ENCODE data around the gene PIF1.
"Not testable (repeated sequence)": the region's sequence is repeated elsewhere in the genome, so short reads cannot be mapped to it uniquely, and the experiment has no call there.

Gene PIF1

DNA sequence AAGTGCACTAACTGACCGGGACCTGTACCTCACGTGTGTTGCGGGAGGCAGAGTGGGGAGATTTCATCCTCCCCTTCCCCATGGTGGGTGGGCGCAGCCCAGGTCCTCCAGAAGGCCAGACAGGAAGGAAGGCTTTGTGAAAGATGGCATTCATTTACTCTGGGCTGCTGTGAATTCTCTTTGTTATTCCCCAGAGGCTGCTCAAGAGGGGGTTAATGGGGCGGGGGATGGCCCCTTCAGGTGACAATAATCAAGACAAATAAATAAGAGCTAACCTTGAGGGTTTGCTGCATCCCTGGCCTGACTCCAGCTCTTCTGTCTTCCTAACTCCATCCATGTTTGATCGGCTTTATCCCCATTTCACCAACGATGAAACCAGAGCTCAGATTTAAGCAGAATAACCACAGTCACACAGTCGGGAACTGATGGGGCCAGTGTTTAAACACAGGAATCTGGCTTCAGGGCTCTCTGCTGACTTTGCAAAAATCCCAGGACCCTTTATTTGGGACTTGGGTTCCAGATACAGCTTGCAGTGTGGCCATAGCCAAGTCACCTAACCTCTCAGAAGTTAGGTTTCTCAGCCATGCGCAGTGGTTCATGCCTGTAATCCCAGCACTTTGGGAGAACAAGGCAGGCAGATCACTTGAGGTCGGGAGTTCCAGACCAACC, 16.5 kb downstream of the PIF1 start:
- no peak for DNase-seq

DNA sequence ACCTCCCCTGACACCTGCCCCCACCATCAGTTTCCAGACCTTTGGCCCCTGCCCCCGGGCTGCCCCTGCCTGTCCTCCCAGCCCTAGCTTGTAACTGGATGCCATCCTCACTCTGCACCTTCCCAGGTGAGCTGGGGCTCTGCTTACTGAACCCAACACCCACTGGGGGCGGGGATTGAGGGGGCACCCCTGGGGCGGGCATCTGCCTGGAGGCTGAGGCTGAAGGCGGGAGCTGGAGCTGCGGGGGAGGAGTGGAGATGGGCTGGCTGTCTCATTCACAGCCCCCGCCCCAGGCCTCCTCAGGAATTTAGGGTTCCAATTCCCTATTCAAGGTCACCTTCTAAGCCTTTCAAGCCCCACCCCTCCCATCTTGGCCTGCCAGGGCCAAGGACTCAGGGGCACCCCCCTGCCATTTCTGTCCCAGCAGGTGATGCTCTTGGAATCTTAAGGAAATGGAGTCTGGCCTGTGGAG, 17.7 kb downstream of the PIF1 start:
- DNase-seq, result no peak

DNA sequence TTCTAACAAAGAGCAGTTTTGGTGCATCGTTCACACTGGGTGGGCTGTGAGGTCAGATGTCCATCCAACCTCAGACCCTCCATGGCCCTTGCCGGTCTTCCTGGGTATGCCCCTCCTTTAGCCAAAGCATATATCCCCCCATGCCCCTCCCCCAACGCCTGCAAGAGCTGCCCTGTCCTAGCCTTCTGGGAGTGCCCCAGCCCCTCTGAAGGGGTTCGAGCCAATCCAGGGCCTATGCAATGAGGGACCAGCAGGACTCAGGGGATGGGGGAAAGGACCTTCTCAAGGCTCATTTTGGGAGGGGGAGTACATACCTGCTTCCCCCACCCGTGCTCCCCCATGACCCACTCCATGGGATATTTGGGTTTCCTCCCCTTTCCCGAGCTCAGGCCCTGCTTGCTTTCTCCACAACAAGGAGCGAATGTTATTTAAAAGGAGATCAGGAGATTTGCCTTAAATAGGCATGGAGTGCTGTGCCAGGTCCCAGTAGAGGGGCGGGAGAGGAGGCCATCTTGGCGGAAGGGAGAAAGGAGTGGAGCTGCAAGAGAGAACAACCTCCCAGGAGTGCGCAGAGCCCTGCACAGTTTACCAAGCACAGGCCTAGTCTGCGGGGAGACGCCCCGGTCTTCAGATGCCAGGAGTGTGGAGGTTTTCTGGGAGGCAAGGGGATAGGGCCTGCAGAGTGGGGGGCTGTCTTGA, 18.2 kb downstream of the PIF1 start:
- DNase-seq, result no peak

DNA sequence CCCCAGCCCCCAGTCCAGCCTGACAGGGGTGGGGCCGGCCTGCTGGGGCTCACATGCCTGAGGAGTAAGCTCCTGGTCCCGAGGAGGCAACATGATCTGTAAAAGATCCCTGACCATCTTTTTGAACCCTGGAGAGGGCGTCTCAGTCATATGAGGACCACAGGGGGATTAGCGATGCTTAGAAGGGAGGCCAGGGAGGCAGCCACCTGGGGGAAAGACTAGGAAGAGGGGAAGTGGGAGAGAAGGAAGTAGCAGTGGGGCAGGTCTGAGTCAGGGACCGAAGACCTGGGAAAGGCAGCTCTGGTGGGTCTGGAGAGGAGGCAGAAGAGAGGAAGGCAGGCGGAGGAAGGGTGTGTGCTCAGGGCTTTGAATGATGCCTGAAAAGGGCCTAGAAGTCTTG, 18.9 kb downstream of the PIF1 start:
- no peak for DNase-seq

DNA sequence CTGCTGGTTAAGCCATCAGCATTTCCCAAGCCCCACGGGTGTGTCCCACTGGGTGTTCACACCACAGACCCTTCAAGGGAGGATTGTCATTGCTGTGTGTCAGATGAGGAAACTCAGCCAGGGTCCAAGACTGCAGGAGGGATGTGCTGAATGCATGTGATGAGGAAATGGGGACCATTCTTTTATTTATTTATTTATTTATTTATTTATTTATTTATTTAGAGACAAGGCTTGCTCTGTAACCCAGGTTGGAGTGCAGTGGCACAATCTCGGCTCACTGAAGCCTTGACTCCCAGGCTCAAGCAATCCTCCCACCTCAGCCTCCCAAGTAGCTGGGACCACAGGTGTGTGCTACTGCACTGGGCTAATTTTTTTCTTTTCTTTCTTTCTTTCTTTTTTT, 20.8 kb downstream of the PIF1 start:
- DNase-seq, result no peak

DNA sequence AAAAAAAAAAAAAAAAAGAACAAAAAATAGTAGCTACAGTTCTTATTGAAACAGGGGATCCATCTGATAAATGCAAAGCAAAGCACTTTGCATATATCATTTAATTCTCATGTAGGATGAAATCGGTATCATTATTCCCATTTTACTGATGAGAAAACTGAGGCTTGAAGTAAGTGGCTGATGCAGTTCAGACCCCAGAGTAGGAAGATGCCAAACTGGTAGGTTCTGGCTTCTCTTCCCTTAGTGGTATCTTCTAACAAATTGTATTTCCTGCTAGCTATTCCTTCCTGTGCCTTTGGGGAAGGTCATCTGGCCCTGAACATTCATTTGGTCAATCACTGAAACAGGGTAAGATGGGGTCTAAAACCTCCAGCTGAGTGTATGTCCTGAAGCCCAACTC, 21.9 kb downstream of the PIF1 start:
- no peak for DNase-seq

DNA sequence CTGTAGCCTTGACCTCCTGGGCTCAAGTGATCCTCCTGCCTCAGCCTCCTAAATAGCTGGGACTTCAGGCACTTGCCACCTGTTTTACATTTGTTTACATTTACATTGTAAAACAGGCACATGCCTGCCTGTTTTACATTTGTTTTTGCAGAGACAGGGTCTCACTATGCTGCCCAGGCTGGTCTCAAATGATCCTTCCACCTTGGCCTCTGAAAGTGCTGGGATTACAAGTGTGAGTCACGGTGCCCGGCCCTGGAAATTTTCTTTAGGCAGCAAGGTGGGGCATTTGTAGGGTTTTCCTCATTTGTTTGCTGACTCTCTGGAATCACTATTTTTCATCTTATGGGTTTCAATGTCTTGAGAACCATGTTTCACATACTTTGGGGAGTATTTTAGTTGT, 25.0 kb downstream of the PIF1 start:
- DNase-seq, result no peak

DNA sequence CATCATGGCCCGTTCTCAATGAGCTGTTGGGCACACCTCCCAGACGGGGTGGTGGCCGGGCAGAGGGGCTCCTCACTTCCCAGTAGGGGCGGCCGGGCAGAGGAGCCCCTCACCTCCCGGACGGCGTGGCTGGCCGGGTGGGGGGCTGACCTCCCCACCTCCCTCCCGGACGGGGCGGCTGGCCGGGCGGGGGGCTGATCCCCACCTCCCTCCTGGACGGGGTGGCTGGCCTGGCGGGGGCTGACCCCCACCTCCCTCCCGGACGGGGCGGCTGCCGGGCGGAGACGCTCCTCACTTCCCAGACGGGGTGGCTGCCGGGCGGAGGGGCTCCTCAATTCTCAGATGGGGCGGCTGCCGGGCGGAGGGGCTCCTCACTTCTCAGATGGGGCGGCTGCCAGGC, 26.5 kb downstream of the PIF1 start:
- DNase-seq, result not testable (repeated sequence)

DNA sequence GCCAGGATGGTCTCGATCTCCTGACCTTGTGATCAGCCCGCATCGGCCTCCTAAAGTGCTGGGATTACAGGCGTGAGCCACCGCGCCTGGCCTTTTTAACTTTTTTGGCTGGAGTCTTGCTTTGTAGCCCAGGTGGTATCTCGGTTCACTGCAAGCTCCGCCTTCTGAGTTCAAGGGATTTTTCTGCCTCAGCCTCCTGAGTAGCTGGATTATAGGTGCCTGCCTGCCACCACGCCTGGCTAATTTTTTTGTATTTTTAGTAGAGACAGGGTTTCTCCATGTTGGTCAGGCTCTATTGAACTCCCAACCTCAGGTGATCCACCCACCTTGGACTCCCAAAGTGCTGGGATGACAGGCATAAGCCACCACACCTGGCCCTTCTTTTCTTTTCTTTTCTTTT, 29.5 kb downstream of the PIF1 start:
- DNase-seq, result not testable (repeated sequence)

DNA sequence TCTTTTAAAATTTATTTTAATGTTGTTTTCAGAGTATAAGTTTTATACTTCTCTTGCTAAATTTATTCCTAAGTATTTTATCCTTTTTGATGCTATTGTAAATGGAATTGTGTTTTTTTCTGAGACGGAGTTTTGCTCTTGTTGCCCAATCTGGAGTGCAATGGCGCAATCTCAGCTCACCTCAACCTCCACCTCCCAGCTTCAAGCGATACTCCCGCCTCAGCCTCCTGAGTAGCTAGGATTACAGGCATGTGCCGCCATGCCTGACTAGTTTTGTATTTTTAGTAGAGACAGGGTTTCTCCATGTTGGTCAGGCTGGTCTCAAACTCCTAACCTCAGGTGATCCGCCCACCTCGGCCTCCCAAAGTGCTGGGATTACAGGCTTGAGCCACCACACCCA, 30.1 kb downstream of the PIF1 start:
- DNase-seq, result not testable (repeated sequence)

DNA sequence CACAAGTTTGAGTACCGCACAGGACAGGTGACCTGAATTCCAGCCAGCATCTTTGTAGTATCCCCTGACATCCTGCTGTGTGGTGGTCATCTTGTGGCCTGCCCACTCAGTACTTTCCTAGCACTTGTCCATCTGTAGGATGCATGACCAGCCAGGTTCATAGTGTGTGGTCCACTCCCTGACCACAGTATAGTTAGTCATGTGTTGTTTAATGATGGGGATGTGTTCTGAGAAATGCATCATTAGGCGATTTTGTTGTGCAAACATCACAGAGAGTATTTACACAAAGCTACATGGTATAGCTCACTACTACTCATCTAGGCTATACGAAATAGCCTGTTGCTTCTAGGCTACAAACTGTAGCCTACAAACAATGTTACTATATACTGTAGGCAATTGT, 33.2 kb downstream of the PIF1 start:
- no peak for DNase-seq

DNA sequence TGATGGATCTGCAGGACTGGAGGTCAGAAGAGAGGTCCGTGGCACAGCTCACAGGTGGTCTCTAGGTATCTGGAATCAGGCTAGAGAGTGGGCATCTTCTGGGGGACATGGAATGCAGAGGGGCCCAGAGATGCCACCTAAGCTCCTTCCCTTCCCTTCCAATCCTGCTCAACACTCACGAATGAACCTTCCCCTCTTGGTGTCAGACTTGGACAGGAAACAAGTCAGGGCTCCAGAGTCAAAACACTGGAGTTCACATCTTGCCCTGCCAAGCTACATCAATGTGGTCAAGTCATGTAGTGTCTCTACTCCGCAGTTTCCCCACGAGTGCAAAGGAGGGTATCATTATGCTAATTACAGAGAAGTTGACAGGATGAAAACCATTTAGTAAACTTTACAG, 34.0 kb downstream of the PIF1 start:
- DNase-seq, result no peak

DNA sequence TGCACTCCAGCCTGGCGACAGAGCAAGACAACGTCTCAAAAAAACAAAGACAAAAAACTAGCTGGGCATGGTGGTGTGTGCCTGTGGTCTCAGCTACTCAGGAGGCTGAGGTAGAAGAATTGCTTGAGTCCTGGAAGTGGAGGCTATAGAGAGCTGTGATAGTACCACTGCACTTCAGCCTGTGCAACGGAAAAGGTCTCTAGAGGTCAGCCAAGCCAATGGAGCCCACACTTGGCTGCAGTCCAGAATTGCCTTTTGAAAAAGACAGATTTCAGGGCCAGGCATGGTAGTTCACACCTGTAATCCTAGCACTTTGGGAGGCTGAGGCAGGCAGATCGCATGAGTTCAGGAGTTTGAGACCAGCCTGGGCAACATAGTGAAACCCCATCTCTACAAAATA, 41.7 kb downstream of the PIF1 start:
- no peak for DNase-seq

DNA sequence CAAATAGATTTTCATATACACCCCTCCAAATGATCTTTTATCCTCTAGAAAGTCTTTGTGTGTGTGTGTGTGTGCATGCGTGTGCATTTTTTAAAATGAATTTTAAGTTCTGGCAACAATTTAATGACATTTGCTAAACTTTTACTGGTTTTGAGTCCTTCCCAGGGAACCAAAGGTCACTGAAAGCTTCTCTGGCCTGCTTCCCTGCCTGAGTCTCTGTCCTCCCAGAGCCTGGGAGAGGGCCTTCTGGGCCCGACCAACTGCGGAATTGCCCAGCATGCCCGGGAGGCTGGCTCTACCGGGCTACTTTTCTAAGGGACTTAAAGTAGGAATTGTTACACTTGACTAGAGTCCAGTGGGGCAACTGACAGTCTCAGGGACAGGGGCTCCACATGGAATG, 42.7 kb downstream of the PIF1 start:
- no peak for DNase-seq

DNA sequence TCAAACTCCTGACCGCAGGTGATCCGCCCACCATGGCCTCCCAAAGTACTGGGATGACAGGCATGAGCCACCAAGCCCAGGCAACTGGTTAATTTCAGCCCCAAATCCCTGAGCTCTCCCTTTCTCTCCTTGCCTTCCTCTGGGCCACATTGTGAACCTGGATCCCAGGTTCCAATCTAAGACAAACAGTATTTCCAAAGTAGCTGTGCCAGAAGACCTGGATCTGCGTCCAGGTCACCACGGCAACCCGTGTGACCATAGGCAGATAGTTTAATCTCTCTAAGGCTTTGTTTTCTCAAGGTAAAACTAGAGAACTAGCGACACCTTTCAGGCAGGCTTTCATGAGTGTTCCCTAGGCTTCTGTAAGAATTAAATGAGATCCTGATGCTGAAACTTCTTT, 44.1 kb downstream of the PIF1 start:
- DNase-seq, result no peak

DNA sequence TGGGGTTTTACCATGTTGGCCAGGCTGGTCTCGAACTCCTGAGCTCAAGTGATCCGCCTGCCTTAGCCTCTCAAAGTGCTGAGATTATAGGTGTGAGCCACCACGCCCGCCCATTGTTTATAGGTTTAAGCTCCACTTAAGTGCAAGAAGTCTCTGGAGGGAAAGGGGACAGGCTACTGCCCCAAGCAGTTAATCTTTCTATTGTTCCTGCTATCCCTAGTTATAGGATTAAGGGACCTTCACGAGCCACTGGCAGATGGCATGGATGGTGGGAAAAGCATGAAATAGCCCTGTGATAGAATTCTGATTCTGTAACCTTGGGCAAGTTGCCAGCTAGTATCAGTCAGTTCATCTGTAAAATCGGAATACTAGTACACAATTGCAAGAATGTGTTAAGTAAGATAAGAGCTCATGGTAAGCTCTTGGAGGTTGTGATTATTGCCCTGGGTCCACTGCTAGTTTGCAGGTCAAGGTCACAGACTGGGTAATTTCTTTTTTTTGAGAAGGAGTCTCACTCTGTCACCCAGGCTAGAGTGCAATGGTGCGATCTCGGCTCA, 44.8 kb downstream of the PIF1 start:
- no peak for DNase-seq

DNA sequence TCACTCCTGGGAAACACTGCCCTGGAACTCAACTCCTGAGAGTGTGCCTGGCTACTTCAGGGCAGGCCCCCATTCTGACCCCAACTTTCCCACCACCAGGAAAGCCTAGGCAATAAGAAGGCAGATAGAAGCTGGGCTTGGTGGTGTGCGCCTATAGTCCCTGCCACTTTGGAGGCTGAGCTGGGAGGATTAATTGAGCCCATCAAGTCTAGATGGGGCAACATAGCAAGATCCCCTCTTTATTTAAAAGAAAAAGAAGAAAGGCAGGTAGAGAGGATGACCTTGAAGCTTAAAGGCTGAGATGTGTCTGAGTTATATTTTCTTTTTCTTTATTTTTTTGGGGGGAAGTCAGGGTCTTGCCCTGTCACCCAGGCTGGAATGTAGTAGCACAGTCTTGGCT, 45.8 kb downstream of the PIF1 start:
- DNase-seq, result no peak

DNA sequence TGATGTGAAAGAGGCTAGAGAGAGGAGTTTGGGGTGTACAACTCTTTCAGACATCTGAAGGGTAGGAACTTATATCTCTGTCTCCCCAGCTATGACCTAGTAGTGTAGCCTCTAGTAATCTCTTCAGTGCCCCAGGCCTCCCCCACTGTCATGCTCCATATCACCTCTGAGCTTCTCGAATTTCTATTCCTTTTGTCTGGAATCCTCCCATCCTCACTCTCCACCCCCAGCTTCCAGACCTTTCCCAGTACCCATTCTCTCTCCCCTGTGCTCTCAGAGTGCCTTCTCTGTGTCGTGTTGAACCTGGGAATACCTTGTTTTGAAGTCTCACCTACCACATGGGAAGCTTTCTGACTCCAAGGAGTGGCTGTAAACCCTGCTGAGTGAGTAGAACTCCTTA, 46.4 kb downstream of the PIF1 start:
- no peak for DNase-seq

DNA sequence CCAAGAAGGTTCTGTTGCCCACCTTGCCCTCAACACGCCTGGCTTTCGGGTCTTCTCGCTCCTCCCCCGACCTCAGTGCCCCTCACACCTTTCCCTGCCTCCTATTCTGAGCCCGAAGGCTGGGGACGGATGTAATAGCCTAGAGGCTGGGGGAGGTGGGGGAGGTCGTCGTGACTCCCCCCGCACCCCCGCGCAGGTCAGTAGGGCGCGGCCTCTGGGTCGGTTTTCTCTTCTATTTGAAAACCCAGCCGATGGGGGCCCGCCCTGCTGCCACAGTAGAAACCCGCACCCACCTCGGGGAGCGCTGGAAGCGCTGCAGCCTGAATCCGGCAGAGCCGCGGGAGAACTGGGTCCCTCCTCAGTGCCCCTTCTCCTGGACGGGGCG, 49.1 kb downstream of the PIF1 start:
- DNase-seq, result no peak

DNA sequence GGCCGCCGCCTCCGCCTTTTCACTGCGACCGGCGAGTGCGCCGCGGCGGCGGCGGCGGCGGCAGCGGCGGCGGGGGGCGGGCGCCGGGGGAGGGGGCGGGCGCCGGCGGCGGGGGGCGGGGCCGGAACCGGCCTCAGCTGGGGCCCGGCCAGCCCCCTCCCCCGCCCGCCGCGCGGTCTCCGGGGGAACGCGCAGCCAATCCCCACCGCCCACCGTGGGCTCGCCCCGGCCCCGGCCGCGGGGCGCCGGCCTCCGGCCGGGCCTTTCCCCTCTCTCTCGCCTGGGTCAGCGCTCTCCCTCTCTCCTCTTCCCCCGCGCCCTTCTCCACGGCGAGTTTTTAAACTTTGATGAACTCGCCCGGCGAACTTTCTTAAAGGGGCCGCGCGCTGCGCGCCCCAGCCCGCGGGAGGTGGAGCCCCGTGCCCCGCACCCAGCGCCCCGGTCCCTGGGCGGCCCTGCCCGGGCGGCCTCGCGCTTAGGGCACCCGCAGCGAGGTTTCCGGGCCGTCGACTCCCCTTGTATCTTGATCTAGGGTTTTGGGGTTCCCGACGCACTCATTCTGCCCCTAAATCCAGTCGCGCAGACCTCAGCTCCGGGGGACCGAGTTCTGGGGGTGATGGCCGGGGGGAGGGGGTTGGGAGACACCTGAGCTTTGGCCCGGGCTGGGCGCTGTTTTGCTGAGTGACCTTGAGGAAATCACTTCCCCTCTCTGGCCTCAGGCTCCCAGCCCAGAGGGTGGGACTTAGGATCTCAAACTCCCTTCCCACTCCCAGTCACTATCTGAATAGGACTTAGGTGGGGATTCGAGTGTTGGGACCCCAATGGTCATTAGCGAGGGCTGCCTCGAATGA, 49.7 kb downstream of the PIF1 start, which contains the start of gene RBPMS2:
Gene RBPMS2 (minus strand): TSS at position 39 of the 851 bp plus-strand sequence. CDS start 270 bp downstream, outside the sequence.
- no peak for DNase-seq

DNA sequence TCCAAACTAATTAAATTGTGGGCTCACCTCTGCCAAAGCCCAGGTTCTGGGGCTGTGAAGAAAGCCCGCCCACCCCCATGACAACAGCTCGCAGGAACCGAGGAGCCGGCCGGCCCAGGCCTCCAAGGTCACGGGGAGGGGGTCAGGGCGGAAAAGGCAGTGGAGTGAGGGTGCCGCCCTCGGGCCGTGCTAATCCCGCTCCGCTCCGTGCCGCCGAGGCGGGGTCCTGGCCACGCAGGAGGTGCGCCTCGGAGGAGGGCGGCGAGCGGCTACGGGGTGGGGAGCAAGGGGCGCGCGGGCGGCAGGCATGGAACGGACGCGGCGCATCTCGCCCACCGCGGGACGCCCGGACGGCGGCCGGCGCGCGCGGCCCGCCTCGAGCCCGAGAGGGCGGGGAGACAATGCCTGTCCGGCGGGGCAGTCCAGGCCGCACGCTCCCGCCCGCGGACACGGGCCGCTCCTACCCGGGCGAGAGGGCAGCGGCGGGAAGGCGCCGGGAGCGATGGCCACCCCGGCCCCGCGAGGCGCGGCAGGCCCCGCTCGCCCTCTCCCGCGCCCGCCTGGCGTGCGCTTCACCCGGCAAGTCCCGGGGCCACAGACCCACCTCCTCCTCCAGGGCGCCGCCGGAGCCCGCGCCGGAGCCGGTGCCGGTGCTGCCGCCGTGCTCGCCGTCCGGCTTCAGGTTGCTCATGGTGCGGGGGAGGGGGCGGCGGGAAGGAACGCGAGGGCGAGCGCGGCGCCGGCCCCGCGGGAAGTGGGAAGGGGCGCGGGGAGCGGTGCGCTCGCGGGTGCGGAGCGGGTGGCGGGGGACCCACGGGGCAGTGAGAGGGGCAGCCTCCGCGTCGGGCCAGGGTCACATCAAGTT, 50.6 kb downstream of the PIF1 start:
- DNase-seq, result peak; percentile 7

DNA sequence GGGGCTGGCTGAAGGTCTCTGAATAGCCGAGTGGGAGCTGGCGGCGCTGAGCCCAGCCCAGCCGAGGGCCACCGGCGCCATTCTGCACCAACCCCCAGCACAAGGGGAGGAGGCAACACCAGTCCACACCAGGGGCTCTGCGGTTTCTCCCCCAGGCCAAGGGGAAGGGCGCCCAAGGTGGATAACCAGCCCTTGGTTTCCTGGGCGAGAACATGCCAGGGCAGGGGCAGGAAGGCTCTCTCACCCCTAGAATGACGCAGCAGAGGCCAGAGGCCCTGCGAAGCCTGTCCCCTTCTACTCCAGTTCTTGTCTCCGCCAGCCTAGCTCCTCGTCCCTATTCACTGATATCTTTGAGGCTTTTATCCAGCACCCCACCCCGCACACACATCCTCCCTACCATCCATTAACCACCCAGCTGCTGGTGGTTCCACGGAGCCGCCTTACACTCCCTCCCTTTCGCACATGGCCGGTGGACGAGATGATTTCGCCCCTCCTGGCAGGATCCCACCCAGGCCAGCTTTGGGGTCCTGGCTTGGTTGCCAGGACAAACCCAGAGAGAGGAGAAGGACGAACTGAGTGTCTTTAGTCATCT, 51.3 kb downstream of the PIF1 start:
- no peak for DNase-seq
